GM12891 (cell line): ENCODE data around the gene TAS1R1.

Experiments
- POLR2A ChIP-seq: IDR thresholded peaks from 2 replicates; pipeline ENCODE4 v1.6.1; 2011; ENCODE audit warnings: low read depth, low read length, control low read depth
- POLR2AphosphoS5 ChIP-seq: IDR thresholded peaks from 2 replicates; pipeline ENCODE4 v1.6.1; 2011; ENCODE audit warnings: low read depth, low read length, control low read depth

GRCh38 chr1:6526316-6526715, 28.8 kb upstream of the TAS1R1 start:
- TF ChIP-seq POLR2A (no peak), POLR2AphosphoS5 (no peak; the same call in 1 of the 2 replicates)
